ENCODE results near the gene FBXL14. TPM values are rescaled to one million over a fixed set of nuclear protein-coding genes. Genes with fewer than 3 reads are reported as not detected.

Gene FBXL14
- total RNA-seq, 1 experiment from 2014 or later: 19.3 TPM

DNA sequence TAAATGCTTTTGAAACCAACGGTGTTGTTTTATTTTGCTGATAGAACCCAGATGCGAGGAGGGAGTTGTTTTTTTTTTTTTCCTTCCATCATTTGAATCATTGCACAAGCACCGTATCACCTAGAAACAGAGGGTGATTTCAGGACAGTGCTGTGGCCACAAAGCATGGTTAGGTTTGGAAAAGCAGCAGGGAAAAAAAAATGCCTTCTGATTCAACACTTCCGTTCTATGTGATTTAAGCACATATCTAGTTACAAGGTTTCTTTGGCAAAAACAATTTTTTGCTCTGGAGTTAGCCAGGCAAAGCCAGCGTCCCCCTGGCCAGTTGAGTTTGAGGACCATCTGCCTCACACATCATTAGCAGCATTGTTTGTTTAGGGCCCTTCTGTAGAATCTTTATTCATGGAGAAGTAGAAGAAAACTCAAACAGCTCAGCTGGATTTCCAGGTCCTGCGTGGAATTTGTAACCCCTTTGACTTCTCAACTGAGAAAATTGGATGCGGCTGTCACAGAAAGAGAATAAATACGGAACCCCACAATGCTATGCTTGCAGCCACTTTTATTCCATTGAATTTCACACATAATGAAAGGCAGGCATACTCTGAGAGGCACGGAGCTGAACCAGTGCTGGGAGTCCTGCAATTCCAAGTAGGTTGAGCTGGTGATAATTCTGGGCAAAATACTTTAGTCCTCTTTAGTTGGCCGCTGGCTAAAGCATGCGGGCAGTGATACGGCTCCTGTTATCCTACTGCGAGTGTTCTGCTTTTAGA lies 17.6 kb upstream of the FBXL14 start:
- POLR2A ChIA-PET (ENCODE audit: low non-redundant PET): no interaction called here
- no peaks in the 10 kb centered on the region for H3K9me3 ChIP-seq (ENCODE audit: low read depth, low read length, poor library complexity, severe bottlenecking)
- no peaks in the 10 kb centered on the region for H3K27me3 ChIP-seq (replicated peaks; ENCODE audit: insufficient read depth, low read depth, low read length, poor library complexity)
- H3K27ac ChIP-seq (ENCODE audit: low read depth, low read length, poor library complexity, severe bottlenecking): no peak overlapping the region
- no peaks in the 10 kb centered on the region for H3K36me3 ChIP-seq (ENCODE audit: insufficient read depth, low read length, poor library complexity, severe bottlenecking)
- H3K4me1 ChIP-seq (ENCODE audit: insufficient read depth, low read length, poor library complexity, severe bottlenecking): peaks cover 23% of the 10 kb centered on the region
- H3K4me3 ChIP-seq (ENCODE audit: low read depth, low read length, poor library complexity, severe bottlenecking): no peak overlapping the region
- no peak for DNase-seq (ENCODE audit: low spot score)
- CTCF ChIA-PET: no interaction called here
- TF ChIP-seq, protein P1, sequence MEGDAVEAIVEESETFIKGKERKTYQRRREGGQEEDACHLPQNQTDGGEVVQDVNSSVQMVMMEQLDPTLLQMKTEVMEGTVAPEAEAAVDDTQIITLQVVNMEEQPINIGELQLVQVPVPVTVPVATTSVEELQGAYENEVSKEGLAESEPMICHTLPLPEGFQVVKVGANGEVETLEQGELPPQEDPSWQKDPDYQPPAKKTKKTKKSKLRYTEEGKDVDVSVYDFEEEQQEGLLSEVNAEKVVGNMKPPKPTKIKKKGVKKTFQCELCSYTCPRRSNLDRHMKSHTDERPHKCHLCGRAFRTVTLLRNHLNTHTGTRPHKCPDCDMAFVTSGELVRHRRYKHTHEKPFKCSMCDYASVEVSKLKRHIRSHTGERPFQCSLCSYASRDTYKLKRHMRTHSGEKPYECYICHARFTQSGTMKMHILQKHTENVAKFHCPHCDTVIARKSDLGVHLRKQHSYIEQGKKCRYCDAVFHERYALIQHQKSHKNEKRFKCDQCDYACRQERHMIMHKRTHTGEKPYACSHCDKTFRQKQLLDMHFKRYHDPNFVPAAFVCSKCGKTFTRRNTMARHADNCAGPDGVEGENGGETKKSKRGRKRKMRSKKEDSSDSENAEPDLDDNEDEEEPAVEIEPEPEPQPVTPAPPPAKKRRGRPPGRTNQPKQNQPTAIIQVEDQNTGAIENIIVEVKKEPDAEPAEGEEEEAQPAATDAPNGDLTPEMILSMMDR (conservative IDR thresholded peaks at IDR 0.05; ENCODE audit: low read depth, low read length): no peak
- TF ChIP-seq EZH2 (IDR thresholded peaks at IDR 0.05; ENCODE audit: borderline replicate concordance, low read depth, low read length, poor library complexity, severe bottlenecking): no peak
- no TSS peak for BruUV-seq (replicated peaks)
- intact Hi-C loops (cut with micrococcal nuclease; ENCODE audit: unreplicated experiment): no loop called here

DNA sequence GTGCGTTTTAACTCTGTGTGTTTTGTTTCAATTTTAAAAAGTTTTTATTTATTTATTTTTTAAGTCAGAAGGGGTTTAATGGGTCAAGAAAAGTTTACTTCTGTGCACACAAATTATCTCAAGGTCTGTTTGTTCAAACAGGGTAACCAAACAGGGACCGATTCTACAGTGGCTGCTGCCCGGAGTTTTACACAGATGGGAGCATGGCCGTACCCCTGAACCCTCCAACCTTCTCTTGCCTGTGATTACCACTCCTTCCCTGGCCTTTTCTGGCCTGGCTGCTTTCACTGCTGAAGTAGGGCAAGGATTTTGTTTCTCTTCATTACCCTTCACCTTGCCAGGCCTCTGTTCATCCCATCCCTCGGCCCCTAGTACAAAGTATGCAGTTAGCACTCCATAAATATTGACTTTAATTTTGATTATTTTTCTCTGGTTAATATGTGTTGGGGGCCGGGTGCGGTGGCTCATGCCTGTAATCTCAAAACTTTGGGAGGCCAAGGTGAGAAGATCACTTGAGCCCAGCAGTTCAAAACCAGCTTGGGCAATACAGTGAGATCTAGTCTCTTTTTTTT lies 15.8 kb upstream of the FBXL14 start:
- Histone ChIP-seq H3K27me3 (replicated peaks; ENCODE audit: insufficient read depth, low read depth, low read length, poor library complexity) (no peaks in the 10 kb centered on the region), H3K36me3 (ENCODE audit: insufficient read depth, low read length, poor library complexity, severe bottlenecking) (no peaks in the 10 kb centered on the region), H3K4me3 (ENCODE audit: low read depth, low read length, poor library complexity, severe bottlenecking) (no peak overlapping the region), H3K9me3 (ENCODE audit: low read depth, low read length, poor library complexity, severe bottlenecking) (no peaks in the 10 kb centered on the region), H3K27ac (ENCODE audit: low read depth, low read length, poor library complexity, severe bottlenecking) (no peak overlapping the region), H3K4me1 (ENCODE audit: insufficient read depth, low read length, poor library complexity, severe bottlenecking) (peaks cover 38% of the 10 kb centered on the region)
- TF ChIP-seq EZH2 (IDR thresholded peaks at IDR 0.05; ENCODE audit: borderline replicate concordance, low read depth, low read length, poor library complexity, severe bottlenecking): no peak
- TF ChIP-seq, protein P1 (conservative IDR thresholded peaks at IDR 0.05; ENCODE audit: low read depth, low read length): no peak
- POLR2A ChIA-PET (ENCODE audit: low non-redundant PET): no interaction called here
- BruUV-seq (replicated peaks): no TSS peak
- CTCF ChIA-PET: no interaction called here
- DNase-seq (ENCODE audit: low spot score): no peak
- intact Hi-C loops (cut with micrococcal nuclease; ENCODE audit: unreplicated experiment): no loop called here

DNA sequence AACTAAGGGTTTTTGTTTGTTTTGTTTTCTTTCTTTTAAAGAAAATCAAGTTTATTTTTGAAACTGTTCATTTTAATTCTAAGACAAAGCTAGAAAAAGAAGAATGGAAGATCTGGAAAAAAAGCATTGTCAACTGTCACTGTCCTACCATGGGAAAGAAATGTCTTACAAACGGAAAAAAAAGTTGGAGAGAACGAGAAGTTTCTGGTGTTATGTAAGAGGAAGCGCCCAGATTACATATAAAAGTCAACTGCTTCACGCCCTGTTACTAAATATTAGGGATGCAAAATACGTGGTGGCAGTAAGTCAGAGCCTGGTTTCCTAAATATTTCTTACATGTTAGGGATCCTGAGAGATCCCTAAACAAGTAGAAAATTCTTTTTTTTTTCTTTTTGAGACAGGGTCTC lies 14.3 kb upstream of the FBXL14 start:
- TF ChIP-seq, protein P1 (conservative IDR thresholded peaks at IDR 0.05; ENCODE audit: low read depth, low read length): no peak
- TF ChIP-seq EZH2 (IDR thresholded peaks at IDR 0.05; ENCODE audit: borderline replicate concordance, low read depth, low read length, poor library complexity, severe bottlenecking): no peak
- Histone ChIP-seq H3K4me3 (ENCODE audit: low read depth, low read length, poor library complexity, severe bottlenecking) (no peak overlapping the region), H3K9me3 (ENCODE audit: low read depth, low read length, poor library complexity, severe bottlenecking) (no peaks in the 10 kb centered on the region), H3K27me3 (replicated peaks; ENCODE audit: insufficient read depth, low read depth, low read length, poor library complexity) (no peaks in the 10 kb centered on the region), H3K27ac (ENCODE audit: low read depth, low read length, poor library complexity, severe bottlenecking) (peak overlapping the region; percentile 78), H3K36me3 (ENCODE audit: insufficient read depth, low read length, poor library complexity, severe bottlenecking) (no peaks in the 10 kb centered on the region), H3K4me1 (ENCODE audit: insufficient read depth, low read length, poor library complexity, severe bottlenecking) (peaks cover 38% of the 10 kb centered on the region)
- CTCF ChIA-PET: no interaction called here
- no TSS peak for BruUV-seq (replicated peaks)
- intact Hi-C loops (cut with micrococcal nuclease; ENCODE audit: unreplicated experiment): no loop called here
- POLR2A ChIA-PET (ENCODE audit: low non-redundant PET): no interaction called here
- DNase-seq (ENCODE audit: low spot score): peak; percentile 35
